Measurements from ENCODE around the gene ENDOU.

Gene ENDOU

GRCh38 chr12:47772094-47772660, 46.9 kb upstream of the ENDOU start:
- Mint-ChIP-seq H3K27ac (peak overlapping the region; percentile 75 to 89 (median 82)), H3K36me3 (ENCODE audit: low read depth) (no peaks in the 10 kb centered on the region), H3K27me3 (ENCODE audit: low read depth) (peaks cover 12% of the 10 kb centered on the region), H3K9me3 (no peaks in the 10 kb centered on the region), H3K4me3 (peak overlapping the region; percentile 85 to 92 (median 92)), H3K4me1 (peaks cover 27% of the 10 kb centered on the region)
- no peak for TF ChIP-seq CTCF (IDR thresholded peaks at IDR 0.05; ENCODE audit: unreplicated experiment in 3 of 3)

DNA sequence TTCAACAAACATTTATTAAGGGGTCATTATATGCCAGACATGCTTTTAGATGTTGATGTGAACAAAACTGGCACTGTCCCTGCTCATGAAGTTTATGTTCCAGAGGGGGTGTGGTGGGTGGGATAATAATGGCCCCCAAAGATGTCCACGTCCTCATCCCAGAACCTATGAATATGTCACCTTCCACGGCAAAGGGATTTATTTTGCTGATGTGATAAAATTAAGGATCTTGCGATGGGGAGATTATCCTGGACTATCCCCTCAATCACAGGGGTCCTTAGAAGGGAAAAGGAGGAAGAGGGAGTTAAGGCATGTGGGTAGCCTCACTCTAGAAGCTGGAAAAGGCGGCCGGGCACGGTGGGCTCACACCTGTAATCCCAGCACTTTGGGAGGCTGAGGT, 46.0 kb upstream of the ENDOU start:
- H3K27me3 Mint-ChIP-seq (ENCODE audit: low read depth) = peaks cover 12% of the 10 kb centered on the region
- H3K36me3 Mint-ChIP-seq (ENCODE audit: low read depth) = no peaks in the 10 kb centered on the region
- H3K27ac Mint-ChIP-seq = no peak overlapping the region
- H3K4me3 Mint-ChIP-seq = peak overlapping the region in 2 of 3 experiments; percentile 62 to 66
- peaks cover 27% of the 10 kb centered on the region for H3K4me1 Mint-ChIP-seq
- no peaks in the 10 kb centered on the region for H3K9me3 Mint-ChIP-seq
- no peak for TF ChIP-seq CTCF (IDR thresholded peaks at IDR 0.05; ENCODE audit: unreplicated experiment in 3 of 3)

GRCh38 chr12:47770086-47770726, 44.9 kb upstream of the ENDOU start:
- Mint-ChIP-seq H3K4me1 (peaks cover 23% of the 10 kb centered on the region), H3K27me3 (ENCODE audit: low read depth) (peaks cover 15% of the 10 kb centered on the region), H3K9me3 (no peaks in the 10 kb centered on the region), H3K4me3 (no peak overlapping the region), H3K27ac (no peak overlapping the region), H3K36me3 (ENCODE audit: low read depth) (no peaks in the 10 kb centered on the region)
- no peak for TF ChIP-seq CTCF (IDR thresholded peaks at IDR 0.05; ENCODE audit: unreplicated experiment in 3 of 3)

- Mint-ChIP-seq H3K9me3 (no peaks in the 10 kb centered on the region), H3K27me3 (ENCODE audit: low read depth) (peaks cover 13% of the 10 kb centered on the region), H3K4me1 (peaks cover 17% of the 10 kb centered on the region), H3K36me3 (ENCODE audit: low read depth) (no peaks in the 10 kb centered on the region), H3K4me3 (no peak overlapping the region), H3K27ac (no peak overlapping the region)
- TF ChIP-seq CTCF (IDR thresholded peaks at IDR 0.05; ENCODE audit: unreplicated experiment in 3 of 3) = no peak
These were observed 44.2 kb upstream of the ENDOU start for GRCh38 chr12:47769234-47770085.

DNA sequence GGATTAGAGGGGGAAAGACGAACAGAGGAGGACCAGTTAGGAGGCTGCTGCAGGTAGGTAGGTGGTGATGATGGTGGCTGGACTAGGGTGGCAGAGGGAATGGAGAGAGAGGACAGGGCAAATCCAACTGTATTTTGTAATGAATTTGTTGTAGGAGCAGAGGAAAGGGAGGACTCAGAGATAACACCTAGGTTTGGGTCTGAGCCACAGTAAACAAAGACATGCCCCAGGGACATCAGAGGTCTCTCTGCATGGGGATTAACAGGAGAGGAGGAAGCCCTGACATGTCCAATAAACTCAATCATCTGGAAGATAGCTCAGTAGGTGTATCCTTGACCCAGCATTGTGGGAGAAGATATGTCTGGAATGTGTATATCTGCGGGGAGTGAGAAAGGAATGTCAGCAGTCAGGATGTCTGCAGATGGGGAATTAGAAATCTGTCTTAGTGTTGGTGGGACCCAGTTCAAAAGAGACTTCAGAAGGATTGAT, 43.1 kb upstream of the ENDOU start:
- Mint-ChIP-seq H3K4me3 (no peak overlapping the region), H3K27me3 (ENCODE audit: low read depth) (peaks cover 7% of the 10 kb centered on the region)

More for the DNA sequence above, 43.1 kb upstream of the ENDOU start:
- peaks cover 19% of the 10 kb centered on the region for H3K4me1 Mint-ChIP-seq
- H3K27ac Mint-ChIP-seq = no peak overlapping the region
- no peaks in the 10 kb centered on the region for H3K36me3 Mint-ChIP-seq (ENCODE audit: low read depth)
- H3K9me3 Mint-ChIP-seq = no peaks in the 10 kb centered on the region
- no peak for TF ChIP-seq CTCF (IDR thresholded peaks at IDR 0.05; ENCODE audit: unreplicated experiment in 3 of 3)
